NCI-H2196 treated with DMSO at 0.1 percent for 48 hours (cell line): Measurements from ENCODE around the gene TAF1A.
"Not testable (repeated sequence)": the region's sequence is repeated elsewhere in the genome, so short reads cannot be mapped to it uniquely, and the experiment has no call there.

Experiments
- DNase-seq: peaks from one replicate; lab custom pipeline; 2025; ENCODE audit not compliant: unreplicated experiment; lab: John Stamatoyannopoulos, UW

The TAF1A gene

DNA sequence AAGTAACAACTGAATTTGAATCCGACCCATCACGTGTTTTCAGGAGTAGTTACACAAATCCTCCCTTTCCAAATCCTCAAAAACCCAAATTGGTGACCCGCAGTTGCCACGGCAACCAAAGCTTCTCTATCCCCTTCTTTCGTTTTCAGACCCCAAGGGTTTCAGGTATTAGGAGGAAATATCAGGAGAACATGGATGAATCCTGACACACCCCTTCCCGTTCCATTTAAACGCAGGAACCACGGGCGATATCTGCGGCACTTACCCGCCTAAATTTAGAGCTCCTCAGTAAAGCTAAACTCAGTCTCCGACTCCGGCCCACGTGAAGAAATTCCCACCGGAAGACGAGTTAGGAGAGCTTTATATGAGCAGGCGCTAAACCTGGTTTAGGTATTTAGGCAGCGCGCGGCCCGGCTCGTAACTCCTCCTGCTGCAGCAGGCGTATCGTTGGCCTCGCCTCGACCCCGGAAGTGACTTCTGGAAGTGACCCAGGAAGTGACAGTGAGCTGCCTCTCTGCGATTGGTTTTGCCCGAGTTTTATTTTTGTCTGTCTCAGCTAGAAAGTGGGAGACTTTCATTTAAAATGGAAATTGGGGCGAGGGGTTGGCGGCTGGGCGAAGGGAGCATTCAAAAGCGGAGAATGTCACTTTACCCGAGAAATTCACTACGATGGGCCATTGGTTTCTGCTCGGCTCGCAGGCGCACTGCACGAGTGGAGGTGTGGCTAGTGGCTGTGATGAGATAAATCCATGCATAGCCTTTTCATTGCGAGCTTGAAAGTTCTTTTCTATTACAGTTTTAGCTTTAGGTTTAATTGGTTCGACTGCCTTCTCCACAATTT is at the start of gene TAF1A:
Gene TAF1A, minus strand, starts transcription at position 472 of the 841 bp plus-strand sequence.
- peak; percentile 83 for DNase-seq

DNA sequence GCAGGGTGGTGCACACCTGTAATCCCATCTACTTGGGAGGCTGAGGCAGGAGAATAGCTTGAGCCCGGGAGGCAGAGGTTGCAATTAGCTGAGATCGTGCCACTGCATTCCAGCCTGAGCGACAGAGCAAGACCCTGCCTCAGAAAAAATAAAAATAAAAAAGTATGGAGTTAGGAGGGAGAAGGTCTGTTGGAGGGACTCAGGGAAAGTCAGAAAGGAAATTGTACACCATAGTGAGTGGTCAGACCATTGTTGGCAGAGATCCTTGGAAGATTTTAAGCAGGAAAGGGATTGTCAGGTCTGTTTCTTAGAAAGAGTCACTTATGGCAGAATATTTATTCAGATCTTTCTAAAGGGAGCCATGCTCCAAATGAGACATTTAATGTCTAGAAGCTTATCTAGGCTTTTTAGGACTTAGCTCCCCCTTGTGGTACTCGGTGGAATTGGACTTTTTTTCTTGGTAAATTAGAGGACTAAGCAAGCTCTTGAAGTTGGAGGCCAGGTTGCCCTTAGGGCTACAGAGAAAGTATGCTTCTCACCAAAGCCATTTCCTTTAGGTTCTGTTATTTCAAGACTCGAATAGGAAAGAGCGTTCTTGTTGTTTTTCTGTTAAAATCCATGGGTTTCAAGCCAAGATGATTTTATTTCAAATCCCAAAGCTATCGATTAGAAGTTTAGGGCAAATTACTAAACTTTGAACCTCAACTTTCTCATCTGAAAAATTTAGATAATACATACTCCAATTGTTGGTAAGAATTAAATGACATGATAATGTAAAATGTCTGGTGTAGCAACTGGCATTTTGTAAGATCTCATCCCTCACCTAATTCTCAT is 44.7 kb upstream of the TAF1A start:
- DNase-seq, result peak; percentile 62

DNA sequence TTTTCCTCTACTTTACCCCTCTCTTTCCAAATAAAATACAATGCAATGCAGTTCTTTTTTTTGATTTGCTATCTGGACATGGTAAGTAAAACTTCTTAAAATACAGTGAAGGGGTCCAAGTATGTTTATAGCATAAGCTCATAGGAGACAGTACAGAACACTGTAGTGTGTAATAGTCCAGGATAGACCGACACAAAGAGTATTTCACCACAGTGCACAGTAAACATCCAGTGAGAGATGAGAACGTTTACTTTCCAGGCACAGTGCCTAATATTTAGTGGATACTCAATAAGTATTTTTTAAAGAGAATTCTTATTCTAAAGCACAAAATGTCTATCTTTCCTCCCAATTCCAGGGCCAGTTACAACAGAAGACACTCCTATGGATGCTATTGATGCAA is 43.0 kb upstream of the TAF1A start:
- DNase-seq, result no peak

DNA sequence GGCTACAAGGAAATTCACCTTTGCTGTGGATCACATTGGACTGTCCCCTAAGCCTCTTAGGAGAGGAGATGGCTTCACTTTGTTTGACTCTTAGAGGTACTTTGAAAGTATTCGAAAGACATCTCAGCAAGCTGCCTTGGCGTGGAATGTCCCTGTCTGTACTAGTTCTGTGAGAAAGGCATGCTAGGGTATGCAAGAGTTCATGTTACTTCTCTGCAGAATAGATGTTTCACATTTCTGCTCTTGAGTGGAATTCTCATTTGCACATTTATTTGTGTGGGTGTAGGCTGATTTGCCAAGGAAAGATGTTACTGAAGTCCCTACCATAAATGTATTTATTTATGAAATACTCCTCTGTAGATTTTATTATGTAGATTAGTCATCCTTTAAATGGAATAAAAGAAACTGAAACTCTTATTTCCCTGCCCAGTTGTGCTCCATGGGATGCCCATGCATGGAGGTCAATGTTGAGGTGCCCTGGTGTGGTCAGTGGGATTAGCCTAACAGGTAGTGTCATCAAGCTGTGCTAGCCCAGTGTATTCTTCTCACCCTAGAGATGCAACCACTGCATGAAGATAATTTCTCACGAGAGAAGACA is 42.0 kb upstream of the TAF1A start:
- DNase-seq, result no peak

DNA sequence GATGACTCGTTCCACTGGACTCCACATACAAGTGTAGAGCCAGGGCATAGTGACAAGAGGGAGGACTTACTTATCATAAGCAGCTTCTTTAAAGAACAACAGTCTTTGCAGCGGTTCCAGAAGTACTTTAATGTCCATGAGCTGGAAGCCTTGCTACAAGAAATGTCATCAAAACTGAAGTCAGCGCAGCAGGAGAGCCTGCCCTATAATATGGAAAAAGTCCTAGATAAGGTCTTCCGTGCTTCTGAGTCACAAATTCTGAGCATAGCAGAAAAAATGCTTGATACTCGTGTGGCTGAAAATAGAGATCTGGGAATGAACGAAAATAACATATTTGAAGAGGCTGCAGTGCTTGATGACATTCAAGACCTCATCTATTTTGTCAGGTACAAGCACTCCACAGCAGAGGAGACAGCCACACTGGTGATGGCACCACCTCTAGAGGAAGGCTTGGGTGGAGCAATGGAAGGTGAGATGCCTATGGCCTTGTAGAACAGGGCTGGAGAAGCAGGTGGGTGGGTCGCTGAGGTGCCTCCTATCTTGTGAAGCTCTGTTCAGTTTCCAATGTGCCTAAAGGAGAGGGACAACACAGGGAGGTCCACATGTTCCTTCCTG is 40.3 kb upstream of the TAF1A start:
- no peak for DNase-seq

DNA sequence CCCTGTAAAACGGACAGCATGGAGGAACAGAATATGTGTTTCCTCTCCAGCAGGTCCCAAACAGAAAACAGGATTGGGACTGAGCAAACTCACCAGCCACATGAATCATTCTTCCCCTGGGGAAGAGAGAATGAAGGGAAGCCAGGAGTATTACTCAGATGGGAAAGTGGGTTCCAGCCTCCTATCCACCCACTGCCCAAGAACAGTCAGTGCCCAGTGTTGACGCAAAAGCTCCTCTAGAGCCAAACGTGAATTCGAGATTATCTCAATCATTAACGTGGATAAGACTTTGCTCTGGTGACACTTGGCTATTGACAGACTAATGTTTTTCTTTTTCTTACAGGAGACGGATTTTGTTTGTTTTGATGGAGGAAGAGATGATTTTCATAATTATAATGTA is 37.5 kb upstream of the TAF1A start:
- DNase-seq, result no peak

DNA sequence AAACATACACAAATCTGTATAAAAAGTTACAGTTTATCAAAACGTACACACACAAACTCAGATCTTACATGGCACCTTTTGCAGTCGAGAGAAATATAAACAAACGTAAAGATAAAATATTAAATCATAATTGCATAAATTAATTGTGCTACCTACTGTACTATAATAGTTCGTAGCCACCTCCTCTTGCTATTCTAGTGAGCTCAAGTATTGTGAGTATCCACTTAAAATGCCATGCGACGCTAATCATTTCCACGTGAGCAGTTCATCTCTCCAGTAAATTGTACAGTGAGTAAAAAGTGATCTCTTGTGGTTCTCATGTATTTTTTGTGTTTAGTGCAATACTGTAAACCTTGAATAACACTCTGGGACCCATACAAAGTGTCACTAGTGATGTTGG is 34.5 kb upstream of the TAF1A start:
- no peak for DNase-seq

DNA sequence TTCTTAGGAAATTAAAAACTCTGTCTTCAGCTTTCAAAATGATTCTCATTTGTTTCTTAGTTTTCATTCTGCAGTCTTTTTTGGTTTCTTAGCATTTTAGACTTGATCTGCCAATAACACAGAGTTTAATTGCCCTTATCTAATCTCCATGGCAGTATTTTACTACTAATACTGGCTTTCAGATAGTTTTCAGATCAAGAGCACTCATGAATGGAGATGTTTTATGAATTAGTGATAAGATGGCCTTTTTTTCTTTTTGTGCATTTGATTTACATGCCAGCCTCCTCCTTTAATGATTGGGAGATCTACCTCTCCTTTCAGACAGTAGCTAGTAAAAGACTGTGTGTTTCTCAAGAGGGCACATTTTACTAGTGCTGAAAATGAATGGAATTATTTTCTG is 33.7 kb upstream of the TAF1A start:
- DNase-seq, result no peak

DNA sequence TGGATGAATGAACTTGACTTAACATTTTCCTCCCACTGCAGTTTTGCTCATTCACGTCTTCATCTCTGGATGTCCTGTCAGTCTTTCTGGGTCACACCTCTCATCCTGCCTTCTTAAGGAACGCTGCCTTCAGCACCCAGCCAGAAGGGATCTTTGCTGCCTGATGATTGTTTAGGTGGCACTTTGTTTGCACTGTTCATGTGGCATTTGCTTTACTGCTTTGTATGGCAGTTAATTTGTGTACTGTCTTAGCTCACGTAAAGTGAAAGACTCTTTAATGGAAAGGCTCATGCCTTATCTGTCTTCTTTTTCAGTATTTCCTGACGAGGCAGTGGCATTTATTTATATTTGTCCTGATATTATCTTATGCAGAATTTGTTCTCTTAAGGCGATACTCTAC is 33.0 kb upstream of the TAF1A start:
- DNase-seq, result no peak

DNA sequence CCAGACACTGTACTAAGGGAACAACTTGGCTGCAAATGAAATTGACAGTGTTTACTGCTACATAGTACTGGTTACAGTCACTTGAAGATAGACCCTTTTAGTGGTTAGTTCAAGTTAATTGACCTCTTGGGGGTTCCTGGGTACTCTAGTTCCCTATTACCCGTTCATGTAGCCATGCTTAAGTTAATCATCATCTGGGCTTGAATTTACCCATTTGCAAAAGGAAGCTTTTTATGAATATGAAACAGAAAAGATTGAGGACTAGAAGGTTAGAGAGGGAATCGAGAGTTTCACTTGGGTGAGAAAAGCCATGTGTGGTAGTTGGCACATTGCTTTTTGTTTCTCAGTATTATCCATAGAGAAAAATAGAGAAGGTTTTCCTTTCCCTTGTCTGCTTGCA is 30.8 kb upstream of the TAF1A start:
- no peak for DNase-seq

DNA sequence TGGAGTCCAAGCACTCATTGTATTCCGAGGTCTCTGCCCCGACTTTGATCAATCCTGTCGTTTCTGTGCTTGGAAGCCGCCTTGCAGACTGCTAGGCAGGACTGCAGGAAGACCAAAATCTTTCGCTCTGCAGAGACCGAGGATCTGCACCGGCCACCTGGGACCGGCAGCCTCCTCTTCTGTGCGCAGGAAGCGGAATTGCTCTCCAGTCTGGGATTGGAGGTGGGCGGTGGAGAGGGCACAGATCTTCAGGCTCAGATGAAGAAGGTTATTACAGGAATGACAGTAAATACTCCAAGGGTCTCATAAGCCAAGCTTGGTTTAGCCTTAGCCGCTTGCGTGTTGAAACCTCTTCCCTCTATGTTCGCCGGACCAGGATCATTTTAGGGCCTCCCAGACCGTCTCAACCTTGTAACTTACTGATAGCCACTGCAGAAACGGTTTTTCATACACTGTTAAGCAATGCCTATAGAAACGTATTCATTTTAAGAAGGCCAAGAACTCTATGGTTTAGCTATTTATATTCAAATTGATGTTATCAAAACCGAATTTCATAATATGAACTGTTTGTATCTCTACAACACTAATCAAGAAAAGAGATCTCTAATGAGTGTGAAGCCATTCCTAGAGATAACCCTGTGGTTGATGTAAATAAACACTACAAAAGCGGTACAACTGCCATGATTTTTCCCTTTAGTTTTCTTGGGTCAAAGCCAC is 29.3 kb upstream of the TAF1A start:
- no peak for DNase-seq

DNA sequence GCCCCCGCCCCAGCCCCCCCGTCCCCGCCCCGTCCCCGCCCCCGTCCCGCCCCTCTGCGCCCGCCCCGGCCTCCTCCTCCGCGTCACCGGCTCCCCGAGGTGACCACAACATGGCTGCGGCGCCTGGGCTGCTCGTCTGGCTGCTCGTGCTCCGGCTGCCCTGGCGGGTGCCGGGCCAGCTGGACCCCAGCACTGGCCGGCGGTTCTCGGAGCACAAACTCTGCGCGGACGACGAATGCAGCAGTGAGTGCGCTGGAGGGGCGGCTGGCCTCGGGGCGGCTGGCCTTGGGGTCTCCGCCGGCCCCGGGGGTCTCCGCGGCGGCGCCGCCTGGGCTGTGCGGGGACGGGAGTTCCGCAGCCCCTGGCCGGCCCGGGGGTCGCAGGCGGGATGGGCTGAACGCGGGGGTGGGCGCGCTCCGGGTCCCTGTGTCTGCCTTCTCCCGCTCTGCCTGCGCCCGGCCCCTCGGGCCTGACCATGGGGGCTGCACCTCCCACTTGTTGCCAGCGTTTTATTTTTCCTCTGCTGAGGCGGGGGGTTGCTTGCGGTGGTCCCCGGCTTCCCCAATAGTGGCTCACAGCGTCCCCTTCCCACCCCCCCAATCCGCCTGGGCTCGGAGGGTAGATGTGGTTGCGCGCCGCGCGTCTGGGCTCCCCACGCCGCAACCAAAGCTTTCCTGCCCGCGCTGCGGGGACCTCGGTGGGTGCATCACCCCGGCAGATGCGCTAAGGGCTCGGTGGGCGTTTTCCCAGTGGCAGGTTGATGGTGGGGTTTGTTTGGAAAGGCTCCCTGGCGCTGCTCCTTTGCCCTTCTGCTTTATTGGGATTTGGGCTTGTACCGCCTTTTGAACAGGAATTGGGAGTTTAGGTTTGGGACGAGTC is 28.5 kb upstream of the TAF1A start, which contains the start of gene MIA3:
Gene MIA3, plus strand, starts transcription at position 97 of the 879 bp plus-strand sequence. Its CDS starts 14 bp downstream, at position 111.
- DNase-seq, result peak; percentile 69

DNA sequence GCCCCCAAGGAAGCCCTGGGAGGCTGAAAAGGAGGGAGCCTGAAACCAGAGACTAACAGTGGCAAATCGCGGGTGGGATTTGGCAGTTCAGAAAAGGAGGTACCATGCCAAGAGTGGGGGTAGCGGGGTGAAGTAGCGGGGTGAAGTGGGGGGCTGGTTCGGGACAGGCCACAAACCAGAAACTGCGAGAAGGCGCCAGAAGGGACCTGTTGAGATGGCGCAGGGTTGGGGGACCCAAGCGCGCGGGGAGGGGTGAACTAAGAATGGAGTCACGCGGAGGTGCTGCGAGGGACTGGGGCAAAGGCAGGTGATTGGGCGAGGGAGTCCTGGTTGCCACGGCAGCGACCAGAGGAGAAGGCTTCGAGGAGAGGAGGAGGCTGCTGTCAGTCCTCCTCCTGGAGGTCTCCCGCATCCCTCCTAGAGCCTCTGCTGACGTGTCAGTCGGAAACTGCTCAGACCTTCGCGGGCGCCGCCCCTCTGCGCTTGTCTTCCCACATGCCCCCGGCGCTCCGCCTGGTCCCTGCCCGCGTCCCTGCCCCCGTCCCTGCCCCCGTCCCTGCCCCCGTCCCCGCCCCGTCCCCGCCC is 27.7 kb upstream of the TAF1A start:
- peak; percentile 91 for DNase-seq

DNA sequence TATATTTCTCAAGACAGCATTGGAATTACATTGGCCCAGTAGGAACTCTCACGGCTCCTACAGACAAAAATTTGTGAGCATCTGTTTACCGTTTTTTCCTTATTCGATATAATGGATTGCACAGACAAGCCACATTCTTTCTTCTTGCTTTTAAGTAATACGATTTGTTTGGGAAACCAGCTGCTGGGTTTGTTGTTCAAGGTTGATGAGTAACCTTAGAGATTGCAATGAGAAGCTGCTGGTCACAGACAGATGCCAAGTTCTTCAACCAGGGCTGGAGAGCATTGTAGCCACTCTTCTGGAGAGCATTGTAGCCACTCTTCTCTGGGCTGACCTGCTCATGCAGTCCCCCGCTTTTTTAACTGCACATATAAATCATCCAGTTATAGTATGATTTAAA is 26.8 kb upstream of the TAF1A start:
- no peak for DNase-seq

DNA sequence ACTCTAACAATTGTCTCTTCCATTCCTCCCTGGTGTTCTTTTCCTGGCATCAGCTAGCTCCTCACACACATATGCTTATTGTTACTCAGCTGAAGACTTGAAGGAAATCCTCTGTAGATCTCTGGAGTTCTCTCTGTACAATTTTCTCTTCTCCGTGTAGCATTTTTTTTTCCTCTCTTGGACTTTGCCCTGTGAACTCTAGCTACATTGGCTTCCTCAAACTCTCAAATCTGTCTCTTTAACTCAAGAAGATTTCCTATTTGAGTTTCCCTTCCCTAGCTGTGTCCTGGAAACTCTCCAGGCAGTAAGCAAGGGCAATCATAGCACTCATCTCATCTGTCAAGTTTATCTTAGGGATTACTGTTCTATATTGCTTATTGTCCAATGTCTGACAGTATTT is 23.9 kb upstream of the TAF1A start:
- DNase-seq, result no peak

DNA sequence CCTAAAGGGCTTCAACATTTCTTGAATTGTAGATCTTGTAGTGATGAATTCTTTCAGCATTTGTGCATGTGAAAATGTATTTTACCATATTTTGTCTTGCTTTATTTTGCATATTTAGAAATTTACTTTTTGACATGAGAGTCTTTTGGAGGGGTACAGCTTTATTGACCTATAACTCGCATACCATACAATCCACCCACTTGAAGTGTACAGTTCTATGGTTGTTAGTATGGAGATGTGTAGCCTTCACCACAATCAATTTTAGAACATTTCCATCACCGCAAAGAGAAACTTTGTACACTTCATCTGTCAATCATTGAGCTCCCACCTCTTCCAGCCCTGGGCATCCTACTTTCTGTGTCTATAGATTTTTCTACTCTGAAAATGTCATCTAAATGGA is 21.0 kb upstream of the TAF1A start:
- DNase-seq, result no peak

DNA sequence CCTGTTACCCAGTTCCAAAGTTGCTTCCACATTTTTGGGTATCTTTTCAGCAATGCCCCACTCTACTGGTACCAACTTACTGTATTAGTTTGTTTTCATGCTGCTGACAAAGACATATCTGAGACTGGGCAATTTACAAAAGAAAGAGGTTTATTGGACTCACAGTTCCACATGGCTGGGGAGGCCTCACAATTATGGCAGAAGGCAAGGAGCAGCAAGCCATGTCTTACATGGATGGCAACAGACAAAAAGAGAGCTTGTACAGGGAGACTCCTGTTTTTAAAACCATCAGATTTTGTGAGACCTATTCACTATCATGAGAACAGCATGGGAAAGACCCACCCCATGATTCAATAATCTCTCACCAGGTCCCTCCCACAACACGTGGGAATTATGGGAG is 19.4 kb upstream of the TAF1A start:
- DNase-seq, result not testable (repeated sequence)

DNA sequence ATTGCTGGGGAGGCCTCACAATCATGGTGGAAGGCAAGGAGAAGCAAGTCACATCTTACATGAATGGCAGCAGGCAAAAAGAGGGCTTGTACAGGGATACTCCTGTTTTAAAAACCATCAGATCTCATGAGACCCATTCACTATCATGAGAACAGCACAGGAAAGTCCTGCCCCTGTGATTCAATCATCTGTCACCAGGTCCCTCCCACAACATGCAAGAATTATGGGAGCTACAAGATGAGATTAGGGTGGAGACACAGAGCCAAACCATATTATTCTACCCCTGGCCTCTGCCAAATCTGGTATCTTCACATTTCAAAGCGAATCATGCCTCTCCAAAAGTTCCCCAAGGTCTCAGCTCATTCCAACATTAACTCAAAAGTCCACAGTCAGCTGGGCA is 17.0 kb upstream of the TAF1A start:
- no peak for DNase-seq

DNA sequence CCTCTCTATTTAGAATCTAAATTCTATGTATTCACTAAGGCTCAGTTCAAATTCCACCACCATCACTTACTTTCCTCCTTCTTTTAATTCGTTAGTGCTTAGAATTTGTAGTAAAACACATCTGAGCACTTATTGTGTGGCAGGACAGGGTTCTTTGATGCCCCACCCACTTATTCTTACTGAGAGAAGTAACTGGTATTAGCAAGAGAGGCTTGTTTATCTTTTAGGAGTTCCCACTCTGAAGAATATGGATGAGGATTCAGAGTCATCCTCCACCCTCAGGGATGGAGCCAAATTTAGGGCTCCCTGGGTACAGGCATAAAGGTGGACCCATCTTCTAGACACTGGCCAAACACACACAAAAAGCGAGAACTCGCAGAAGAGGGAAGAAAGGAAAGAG is 11.5 kb upstream of the TAF1A start:
- DNase-seq, result no peak
